ENCODE data around the gene MTMR1.

DNA sequence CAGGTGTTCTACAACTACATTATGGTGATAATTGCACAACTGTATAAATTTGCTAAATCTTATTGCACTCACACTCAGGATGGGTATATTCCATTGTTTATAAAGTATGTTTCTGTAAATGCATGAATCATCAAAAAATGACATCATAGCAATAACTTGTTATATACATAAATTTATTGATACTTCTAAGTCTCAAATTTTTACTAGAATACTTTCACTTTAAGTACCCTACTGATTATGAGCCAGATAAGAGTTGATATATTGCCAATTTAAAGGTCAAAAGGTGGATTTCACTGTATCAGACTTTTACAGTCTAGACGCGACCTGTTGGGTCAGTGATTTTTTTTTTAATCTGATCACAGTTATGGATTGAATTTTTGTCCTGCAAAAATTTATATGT lies 37.4 kb upstream of the MTMR1 start:
- TF ChIP-seq RARB (CRISPR knock-in tag; IDR thresholded peaks at IDR 0.05) (no peak), TOX (CRISPR knock-in tag; IDR thresholded peaks at IDR 0.05; ENCODE audit: borderline replicate concordance) (no peak), ZFP30 (CRISPR knock-in tag; IDR thresholded peaks at IDR 0.05) (no peak), ZC3H10 (CRISPR knock-in tag; IDR thresholded peaks at IDR 0.05) (no peak), ESRRG (CRISPR knock-in tag; IDR thresholded peaks at IDR 0.05) (no peak), PPARA (CRISPR knock-in tag; IDR thresholded peaks at IDR 0.05; ENCODE audit: borderline replicate concordance) (no peak)
- TF ChIP-seq, protein P1, sequence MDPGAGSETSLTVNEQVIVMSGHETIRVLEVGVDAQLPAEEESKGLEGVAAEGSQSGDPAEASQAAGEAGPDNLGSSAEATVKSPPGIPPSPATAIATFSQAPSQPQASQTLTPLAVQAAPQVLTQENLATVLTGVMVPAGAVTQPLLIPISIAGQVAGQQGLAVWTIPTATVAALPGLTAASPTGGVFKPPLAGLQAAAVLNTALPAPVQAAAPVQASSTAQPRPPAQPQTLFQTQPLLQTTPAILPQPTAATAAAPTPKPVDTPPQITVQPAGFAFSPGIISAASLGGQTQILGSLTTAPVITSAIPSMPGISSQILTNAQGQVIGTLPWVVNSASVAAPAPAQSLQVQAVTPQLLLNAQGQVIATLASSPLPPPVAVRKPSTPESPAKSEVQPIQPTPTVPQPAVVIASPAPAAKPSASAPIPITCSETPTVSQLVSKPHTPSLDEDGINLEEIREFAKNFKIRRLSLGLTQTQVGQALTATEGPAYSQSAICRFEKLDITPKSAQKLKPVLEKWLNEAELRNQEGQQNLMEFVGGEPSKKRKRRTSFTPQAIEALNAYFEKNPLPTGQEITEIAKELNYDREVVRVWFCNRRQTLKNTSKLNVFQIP (CRISPR knock-in tag; IDR thresholded peaks at IDR 0.05; ENCODE audit: borderline replicate concordance, low read depth), result no peak
- TF ChIP-seq, protein P2, sequence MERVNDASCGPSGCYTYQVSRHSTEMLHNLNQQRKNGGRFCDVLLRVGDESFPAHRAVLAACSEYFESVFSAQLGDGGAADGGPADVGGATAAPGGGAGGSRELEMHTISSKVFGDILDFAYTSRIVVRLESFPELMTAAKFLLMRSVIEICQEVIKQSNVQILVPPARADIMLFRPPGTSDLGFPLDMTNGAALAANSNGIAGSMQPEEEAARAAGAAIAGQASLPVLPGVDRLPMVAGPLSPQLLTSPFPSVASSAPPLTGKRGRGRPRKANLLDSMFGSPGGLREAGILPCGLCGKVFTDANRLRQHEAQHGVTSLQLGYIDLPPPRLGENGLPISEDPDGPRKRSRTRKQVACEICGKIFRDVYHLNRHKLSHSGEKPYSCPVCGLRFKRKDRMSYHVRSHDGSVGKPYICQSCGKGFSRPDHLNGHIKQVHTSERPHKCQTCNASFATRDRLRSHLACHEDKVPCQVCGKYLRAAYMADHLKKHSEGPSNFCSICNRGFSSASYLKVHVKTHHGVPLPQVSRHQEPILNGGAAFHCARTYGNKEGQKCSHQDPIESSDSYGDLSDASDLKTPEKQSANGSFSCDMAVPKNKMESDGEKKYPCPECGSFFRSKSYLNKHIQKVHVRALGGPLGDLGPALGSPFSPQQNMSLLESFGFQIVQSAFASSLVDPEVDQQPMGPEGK (CRISPR knock-in tag; IDR thresholded peaks at IDR 0.05; ENCODE audit: borderline replicate concordance), result no peak
